Left renal cortex interstitium (tissue), 4 donors: ENCODE measurements around the gene SPON1. TPM values are rescaled to one million over a fixed set of nuclear protein-coding genes. Genes with fewer than 3 reads are reported as not detected.
"Not testable (repeated sequence)": the region's sequence is repeated elsewhere in the genome, so short reads cannot be mapped to it uniquely, and the experiment has no call there.

ENCODE experiments used
- DNase-seq, 4 donors: peaks; one replicate each; pipeline ENCODE4 v3.0.0-alpha.2; 2013; ENCODE audit warnings: low read depth in 4 of 4, low spot score in 2 of 4, missing footprints in 1 of 4
- polyA plus RNA-seq, 4 donors: library from polyadenylated mRNA; unstranded; fragments of 120-200 nt; gene quantifications; one replicate each; pipeline ENCODE4 v1.2.1, GENCODE V29; 2013; ENCODE audit not compliant: insufficient read length in 4 of 4

The SPON1 gene
- polyA plus RNA-seq, 4 donors, result 67.6 to 95.2 (median 79.3) TPM

DNA sequence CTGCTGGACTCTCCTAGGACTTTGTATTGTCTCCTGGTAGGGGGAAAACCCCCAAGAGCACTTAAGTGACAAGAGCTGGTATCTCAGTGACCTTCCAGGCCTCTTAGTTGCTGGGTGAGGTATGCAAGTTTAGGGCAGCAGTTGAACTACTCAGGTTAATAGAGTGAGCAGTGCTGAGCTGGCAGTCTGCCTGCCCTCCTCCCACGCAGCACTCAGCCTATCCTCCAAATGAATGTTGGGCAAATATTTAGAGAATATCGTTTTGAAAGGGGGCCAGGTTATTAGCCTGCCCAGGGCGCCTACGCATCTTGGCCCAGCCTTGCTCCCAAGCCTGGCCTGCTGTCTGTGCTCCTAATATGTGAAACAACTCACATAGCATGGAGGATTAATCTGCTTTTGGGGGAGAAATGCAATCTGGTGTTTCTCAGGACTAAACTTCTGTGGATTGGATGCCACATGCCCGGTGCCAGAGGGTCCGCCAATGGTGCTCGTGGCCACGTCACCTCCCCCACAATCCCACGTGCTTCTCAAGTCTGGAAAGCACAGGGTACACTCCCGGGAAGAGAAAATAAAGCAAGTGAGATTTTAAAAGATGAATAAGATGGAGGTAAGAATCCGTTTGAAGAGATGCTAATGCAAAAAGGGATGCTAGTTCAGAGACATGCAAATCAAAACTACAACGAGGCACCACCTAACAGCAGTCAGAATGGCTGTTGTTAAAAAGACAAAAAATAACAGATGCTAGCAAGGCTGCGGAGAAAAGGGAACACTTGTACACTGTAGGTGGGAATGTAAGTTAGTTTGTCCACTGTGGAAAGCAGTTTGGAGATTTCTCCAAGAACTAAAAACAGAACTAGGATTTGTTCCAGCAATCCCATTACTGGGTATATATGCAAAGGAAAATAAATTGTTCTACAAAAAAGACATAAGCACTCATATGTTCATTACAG, 67.7 kb downstream of the SPON1 start:
- DNase-seq, result no peak

- not testable (repeated sequence) for DNase-seq
Observed at GRCh38 chr11:14035526-14035925, 73.0 kb downstream of the SPON1 start.

GRCh38 chr11:14036469-14036868, 73.9 kb downstream of the SPON1 start:
- DNase-seq, result no peak

- DNase-seq, result no peak
Observed at GRCh38 chr11:14041040-14041439, 78.5 kb downstream of the SPON1 start.

DNA sequence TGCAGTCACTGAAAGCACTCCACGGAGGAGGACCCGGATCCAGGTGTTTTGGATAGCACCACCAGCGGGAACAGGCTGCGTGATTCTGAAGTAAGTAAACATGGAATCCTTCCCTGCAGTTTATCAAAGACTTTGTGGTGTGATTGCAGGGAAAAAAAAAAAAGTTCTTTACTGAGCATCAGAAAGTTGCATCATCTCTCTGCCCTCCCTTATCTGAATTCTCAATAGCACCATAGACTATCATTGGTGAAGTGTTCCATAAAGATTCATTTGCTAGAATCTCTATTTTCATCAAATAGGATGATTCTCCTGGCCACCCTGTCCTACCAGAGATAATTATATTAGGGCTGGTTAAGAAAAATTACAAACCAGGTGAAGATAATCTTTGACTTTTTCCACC, 79.0 kb downstream of the SPON1 start:
- no peak for DNase-seq

DNA sequence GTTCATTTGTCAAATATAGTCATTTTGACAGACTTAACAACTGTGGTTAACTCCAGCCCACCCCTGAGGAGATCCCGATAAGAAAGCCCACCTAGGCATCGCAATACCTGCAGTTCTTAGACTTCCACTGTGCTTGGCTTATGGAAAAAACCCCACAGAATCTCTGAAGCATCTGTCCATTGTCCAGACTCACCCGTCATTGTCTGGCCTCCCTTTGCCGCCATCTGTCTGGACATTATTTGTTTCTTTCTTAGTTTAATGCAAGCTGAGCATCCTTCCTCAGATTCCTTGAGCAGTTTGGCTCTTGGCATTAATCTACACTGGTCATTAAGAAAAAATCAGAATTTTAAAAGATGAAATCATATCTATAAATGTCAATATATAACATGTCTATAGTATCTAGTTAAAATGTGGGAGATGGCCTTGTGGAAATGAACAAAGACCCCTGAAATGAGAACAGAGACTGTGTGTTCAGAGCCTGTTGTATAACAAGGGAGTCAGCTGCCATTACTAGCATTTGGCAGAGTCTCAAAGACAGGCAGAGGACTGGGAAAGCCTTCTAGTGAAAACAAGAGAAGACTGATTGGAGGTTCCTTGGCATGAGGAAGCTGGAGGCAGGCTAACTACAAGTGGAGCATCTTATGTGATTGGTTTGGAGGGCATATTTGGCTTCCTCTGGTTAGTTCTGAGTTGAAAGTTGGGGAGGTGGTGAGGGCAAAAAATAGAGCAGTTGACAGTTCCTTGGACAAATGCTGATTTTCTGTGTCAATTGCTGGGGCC, 80.4 kb downstream of the SPON1 start:
- no peak for DNase-seq

DNA sequence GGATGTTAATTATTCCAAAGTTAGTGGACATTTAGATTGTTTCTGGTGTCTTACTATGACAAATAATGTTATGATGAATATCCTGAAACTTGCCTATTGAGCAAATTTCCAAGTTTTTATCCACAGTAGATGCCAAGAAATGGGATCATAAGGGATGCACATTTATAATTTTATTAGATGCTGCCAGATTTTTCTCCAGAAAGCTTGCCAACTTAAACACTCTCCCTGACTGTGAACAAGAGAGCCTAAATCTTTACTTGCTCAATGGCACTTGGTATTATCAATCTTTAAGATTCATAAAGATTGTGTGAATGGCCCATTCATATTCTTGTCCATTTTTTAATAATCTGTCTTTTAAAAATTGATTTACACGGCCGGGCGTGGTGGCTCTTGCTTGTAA, 82.4 kb downstream of the SPON1 start:
- DNase-seq, result no peak

DNA sequence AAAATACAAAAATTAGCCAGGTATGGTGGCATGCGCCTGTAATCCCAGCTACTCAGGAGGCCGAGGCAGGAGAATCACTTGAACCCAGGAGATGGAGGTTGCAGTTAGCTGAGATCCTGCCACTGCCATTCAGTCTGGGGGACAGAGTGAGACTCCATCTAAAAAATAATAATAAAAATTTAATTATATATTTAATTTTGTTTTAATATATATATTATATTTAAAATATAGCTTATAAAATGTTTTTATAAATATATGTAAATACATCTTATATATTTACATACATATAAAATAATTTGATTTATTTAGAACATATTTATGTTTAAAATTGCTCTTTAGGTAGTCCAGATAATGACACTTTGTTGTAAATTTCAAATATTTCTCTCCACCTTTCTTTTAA, 82.9 kb downstream of the SPON1 start:
- no peak for DNase-seq

DNA sequence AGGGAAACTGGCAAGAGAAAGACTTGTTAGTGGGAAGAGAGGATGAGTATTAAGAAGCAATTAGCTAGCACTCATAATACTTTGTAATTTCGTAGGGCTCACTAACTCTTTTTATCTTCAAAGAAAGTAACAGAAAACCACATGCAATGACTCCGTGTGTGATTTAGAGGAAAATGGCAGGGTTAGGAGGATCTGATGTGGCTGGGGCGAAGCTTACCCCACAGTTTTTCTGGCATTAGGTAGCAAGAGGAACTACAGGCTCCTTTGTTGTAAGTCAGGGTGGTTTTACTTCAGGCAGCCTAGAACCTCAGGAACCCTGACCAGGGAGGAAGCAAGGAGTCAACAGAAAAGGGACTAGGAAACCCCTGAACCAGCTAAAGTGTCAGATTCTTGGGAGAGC, 89.7 kb downstream of the SPON1 start:
- no peak for DNase-seq

- no peak for DNase-seq
Observed at GRCh38 chr11:14054116-14055107, 91.9 kb downstream of the SPON1 start.

DNA sequence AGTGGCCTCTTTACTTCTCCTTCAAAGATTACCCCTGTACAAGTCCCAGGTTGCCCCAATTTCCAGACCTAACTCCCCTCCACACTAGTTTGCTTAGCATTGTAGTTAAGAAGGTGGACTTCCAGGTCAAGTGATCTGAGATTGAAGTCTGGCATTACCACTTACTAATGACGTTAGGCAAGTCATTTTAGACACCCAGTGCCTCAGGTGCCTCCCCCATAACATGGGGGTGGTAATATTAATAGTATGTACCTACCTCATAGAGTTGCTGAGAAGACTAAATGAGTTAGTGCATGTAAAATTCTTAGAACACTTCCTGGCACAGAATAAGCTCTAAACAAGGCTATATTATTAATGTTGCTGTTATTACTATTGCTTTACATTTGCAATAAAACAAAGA, 93.4 kb downstream of the SPON1 start:
- DNase-seq, result no peak

GRCh38 chr11:14058061-14058460, 95.5 kb downstream of the SPON1 start:
- no peak for DNase-seq

DNA sequence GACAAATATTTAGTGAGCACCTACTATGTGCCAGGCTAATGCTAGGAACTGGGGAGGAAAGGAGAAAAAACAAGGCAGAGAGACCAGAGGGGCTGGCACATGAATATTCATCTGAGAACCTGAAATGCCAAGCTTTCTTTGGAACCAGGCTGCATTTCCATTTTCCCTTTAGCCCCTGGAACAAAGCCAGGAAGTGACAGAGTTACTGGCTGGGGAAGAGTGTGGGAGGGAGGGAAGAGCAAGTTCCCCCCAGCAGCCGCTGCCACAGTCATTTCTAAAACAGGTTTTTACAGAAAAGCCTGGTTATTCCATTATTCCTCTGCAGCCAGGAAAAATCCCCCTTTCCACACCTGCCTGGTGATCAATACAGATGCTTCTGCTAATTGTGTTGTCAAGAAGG, 97.0 kb downstream of the SPON1 start:
- no peak for DNase-seq

- DNase-seq, result no peak
Observed at GRCh38 chr11:14061721-14062120, 99.2 kb downstream of the SPON1 start.

- no peak for DNase-seq
Observed at GRCh38 chr11:14065141-14065540, 102.6 kb downstream of the SPON1 start.

DNA sequence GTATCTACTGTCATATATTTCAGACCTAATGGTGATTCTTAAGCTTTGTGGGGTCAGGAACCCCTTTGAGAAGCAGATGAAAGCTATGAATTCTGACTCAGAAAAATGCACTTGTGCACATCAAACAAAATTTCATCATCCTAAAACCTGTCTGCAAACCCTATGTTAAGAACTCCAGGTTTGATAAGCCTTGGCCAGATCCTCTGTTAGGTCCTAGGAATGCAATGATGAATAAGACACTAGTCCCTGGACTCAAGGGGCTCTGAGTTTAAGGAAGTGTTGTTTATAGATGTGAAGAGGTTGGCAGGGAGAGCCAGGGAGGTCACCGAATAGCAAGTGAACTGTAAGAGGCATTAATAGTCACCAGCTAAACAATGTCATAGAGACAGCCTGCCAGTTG, 103.2 kb downstream of the SPON1 start:
- no peak for DNase-seq

DNA sequence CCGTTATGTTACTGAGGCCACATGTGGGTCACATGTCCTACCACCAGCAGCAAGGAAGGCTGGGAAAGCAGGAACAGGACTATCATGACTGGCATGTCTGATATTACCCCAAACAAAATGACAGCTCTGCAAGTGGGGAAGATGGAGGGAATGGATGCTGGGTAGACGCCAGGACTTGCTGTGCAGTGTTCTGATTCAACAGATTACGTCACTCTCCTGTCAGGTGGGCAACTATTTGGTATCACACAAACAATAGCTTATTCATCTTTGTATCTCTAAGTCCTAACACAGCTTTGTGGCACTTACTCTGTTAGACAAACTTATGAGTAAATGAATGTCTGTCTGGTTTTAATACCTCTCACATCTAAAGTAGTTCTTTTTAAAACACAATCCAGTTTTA, 105.2 kb downstream of the SPON1 start:
- no peak for DNase-seq

- no peak for DNase-seq
Observed at GRCh38 chr11:14070896-14071295, 108.4 kb downstream of the SPON1 start.

GRCh38 chr11:14073849-14074476, 111.4 kb downstream of the SPON1 start:
- no peak for DNase-seq
